Stimulated activated CD4-positive, alpha-beta T cell treated with anti-CD3 and anti-CD28 coated beads, TNF-alpha, amount 100 ng/mL, for 48 hours (primary cell): ENCODE results near the gene GABBR2.

Source experiments
- DNase-seq, 3 donors: peaks; one replicate each; pipeline ENCODE4 v3.0.0-alpha.2; 2020; ENCODE audit warnings: low read depth in 3 of 3

The GABBR2 gene

DNA sequence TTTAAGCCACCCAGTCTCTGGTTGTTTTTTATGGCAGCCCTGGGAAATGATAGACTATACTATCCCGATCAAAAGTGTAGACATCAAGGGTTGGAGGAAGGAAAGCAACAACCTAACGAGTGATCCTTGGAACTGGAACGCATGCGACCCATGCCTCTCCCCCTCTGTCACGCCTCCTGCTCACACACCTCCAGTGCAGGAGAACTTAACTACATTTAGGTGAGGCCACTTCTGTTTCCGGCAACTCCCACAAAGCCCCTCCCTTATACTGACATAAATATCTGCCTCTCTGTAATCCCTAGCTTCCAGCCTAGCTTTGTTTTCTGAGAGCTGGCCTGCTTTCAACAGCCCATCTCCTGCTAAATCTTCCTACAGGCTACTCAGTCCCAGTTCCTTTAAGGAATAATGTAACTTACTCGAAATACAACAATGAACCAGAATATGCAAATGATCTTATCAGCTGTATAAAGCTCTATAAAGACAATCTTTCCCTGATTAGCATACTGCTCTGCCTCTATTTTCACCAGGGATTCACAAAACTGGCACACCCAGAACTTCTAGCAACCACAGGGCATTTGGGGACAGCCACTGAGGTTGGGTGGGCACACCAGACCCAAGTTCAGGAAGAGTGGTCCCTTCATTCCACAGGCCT lies 73.9 kb downstream of the GABBR2 start:
- DNase-seq: no peak

GRCh38 chr9:98632839-98633238 lies 75.9 kb downstream of the GABBR2 start:
- no peak for DNase-seq

- no peak for DNase-seq
These were observed 81.4 kb downstream of the GABBR2 start for GRCh38 chr9:98627296-98627695.

DNA sequence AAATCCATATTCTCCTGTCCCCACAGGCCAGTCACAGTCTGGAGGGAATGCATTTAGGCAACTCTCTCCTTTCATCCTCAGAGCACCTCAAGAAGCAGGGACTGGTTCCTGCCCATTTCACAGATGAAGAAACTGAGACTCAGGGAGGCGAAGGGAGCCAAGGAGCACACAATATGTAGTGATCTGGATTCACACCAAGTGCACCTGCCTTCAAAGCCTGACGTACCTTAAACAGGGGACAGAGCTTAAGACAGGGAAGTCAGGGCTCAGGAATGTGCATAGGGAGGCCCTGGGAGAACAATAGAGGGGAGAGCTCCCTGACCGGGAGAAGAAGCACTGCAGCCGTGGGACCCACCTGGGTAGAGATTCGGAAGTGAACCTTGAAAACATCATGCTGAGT lies 83.0 kb downstream of the GABBR2 start:
- no peak for DNase-seq

- DNase-seq: no peak
These were observed 88.9 kb downstream of the GABBR2 start for GRCh38 chr9:98619788-98620187.

- no peak for DNase-seq
These were observed 93.1 kb downstream of the GABBR2 start for GRCh38 chr9:98615633-98616032.

GRCh38 chr9:98614941-98615340 lies 93.8 kb downstream of the GABBR2 start:
- no peak for DNase-seq

- DNase-seq: no peak
These were observed 96.5 kb downstream of the GABBR2 start for GRCh38 chr9:98612061-98612752.

DNA sequence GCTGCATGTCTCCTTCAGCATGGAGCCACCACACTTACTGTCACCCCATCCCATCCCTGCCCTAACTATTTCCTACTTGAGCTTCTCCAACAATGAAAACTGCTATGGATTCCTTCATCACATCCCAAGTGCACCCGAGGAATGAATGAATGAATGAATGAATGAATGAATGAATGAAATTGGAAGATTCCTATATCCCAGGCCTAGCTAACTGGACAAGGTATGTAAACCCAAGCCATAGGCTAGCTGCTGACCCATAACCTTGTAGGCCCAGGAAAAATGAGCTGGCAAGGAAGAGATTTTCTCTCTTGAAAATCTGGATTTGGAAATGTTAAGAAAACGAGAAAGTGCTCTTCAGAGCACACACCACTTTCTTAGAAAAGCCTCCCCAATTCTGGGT lies 97.4 kb downstream of the GABBR2 start:
- no peak for DNase-seq

DNA sequence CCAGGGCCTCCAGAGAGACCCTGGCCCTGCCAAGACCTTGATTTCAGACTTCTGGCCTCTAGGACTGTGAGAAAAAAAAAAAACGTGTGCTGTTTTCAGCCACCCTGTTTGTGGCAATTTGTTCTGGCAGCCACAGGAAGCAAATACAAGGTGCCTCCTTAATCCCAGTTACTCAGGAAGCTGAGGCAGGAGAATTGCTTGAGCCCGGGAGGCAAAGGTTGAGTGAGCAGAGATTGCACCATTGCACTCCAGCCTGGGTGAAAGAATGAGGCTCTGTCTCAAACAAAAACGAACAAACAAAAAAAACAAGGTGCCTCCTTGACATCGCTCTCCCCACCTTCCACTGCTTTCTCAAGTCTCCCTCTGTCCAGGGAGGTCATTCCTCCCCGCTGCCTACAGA lies 98.0 kb downstream of the GABBR2 start:
- DNase-seq: no peak

GRCh38 chr9:98610211-98610610 lies 98.5 kb downstream of the GABBR2 start:
- no peak for DNase-seq

- no peak for DNase-seq
These were observed 99.1 kb downstream of the GABBR2 start for GRCh38 chr9:98609646-98610045.

- no peak for DNase-seq
These were observed 100.9 kb downstream of the GABBR2 start for GRCh38 chr9:98607787-98608186.

- no peak for DNase-seq
These were observed 101.6 kb downstream of the GABBR2 start for GRCh38 chr9:98607152-98607551.

- no peak for DNase-seq
These were observed 102.0 kb downstream of the GABBR2 start for GRCh38 chr9:98606730-98607129.

GRCh38 chr9:98605116-98605515 lies 103.6 kb downstream of the GABBR2 start:
- no peak for DNase-seq

- DNase-seq: no peak
These were observed 104.8 kb downstream of the GABBR2 start for GRCh38 chr9:98603821-98604383.

- no peak for DNase-seq
These were observed 105.8 kb downstream of the GABBR2 start for GRCh38 chr9:98602839-98603500.

GRCh38 chr9:98600631-98601030 lies 108.1 kb downstream of the GABBR2 start:
- no peak for DNase-seq

DNA sequence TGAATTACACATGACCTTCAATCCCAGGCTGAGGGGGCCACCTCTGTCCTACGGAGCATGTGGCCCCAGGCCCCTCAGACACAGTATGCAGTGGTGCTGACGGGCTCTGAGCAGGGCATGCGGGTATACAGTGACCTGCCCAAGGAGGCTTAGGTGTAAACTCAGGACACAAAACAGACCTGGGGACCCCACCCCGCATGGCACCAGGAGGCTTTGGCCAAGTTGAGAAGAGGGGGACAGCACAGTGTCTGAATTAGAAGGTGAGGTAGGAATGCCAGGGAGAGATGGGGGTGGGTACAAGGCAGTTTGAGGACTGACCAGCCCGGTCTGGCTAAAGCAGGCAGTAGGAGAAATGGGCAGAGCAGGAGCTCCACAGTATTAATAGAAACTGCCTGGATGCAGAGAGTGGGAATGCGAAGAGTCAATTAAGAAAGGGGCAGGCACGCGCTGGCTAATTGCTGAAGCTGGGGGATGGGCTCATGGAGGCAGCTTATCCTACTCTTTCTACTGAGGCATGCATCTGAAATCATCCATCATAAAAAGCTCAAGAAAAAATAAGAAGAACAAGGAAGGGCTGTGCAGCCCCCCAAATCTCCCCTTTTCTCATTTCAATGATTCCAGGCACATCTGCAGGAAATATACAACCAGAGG lies 109.0 kb downstream of the GABBR2 start:
- no peak for DNase-seq

GRCh38 chr9:98598861-98599260 lies 109.9 kb downstream of the GABBR2 start:
- DNase-seq: no peak

GRCh38 chr9:98597236-98597771 lies 111.4 kb downstream of the GABBR2 start:
- no peak for DNase-seq
